ENCODE measurements around the gene PFKP. TPM values are rescaled to one million over a fixed set of nuclear protein-coding genes. Genes with fewer than 3 reads are reported as not detected.

The PFKP gene
- total RNA-seq, 2 experiments from 2014 or later = 32.2 to 38.9 TPM

- Mint-ChIP-seq H3K4me1 (ENCODE audit: low read depth) (no peaks in the 10 kb centered on the region), H3K4me3 (no peak overlapping the region), H3K27me3 (no peaks in the 10 kb centered on the region), H3K36me3 (ENCODE audit: low read depth) (peaks cover 94% of the 10 kb centered on the region), H3K27ac (no peak overlapping the region), H3K9me3 (no peaks in the 10 kb centered on the region)
- CTCF ChIA-PET = no interaction called here
- Histone ChIP-seq H3K36me3 (ENCODE audit: insufficient read depth, low read length) (peaks cover 97% of the 10 kb centered on the region), H3K9me3 (ENCODE audit: control insufficient read depth in 1 of 2, insufficient read depth in 1 of 2, low read length in 2 of 2) (no peaks in the 10 kb centered on the region), H3K4me1 (ENCODE audit: insufficient read depth, low read length) (no peaks in the 10 kb centered on the region), H3K4me3 (ENCODE audit: low read length) (no peak overlapping the region), H3K27ac (ENCODE audit: low read depth in 1 of 2, low read length in 2 of 2) (no peak overlapping the region), H3K27me3 (ENCODE audit: control insufficient read depth in 1 of 2, insufficient read depth in 2 of 2, low read length in 2 of 2) (no peaks in the 10 kb centered on the region)
- intact Hi-C loops (cut with DNase I, micrococcal nuclease) = no loop called here
- no peak for DNase-seq
- POLR2A ChIA-PET = no interaction called here
- no peak for TF ChIP-seq CTCF (IDR thresholded peaks at IDR 0.05)
- ATAC-seq (ENCODE audit: poor library complexity) = no peak
Observed at GRCh38 chr10:3139216-3139910, 72.0 kb downstream of the PFKP start.

GRCh38 chr10:3140280-3140679 is 72.9 kb downstream of the PFKP start:
- no peak for TF ChIP-seq CTCF (IDR thresholded peaks at IDR 0.05)
- ChIA-PET CTCF (no interaction called here), POLR2A (no interaction called here)
- Mint-ChIP-seq H3K36me3 (ENCODE audit: low read depth) (peaks cover 92% of the 10 kb centered on the region), H3K27ac (no peak overlapping the region), H3K4me3 (no peak overlapping the region), H3K27me3 (no peaks in the 10 kb centered on the region), H3K9me3 (no peaks in the 10 kb centered on the region), H3K4me1 (ENCODE audit: low read depth) (no peaks in the 10 kb centered on the region)
- no peaks in the 10 kb centered on the region for H3K9me3 ChIP-seq (ENCODE audit: control insufficient read depth in 1 of 2, insufficient read depth in 1 of 2, low read length in 2 of 2)
- H3K27me3 ChIP-seq (ENCODE audit: control insufficient read depth in 1 of 2, insufficient read depth in 2 of 2, low read length in 2 of 2) = no peaks in the 10 kb centered on the region
- no peak overlapping the region for H3K4me3 ChIP-seq (ENCODE audit: low read length)
- DNase-seq (no peak), ATAC-seq (ENCODE audit: poor library complexity) (no peak)
- intact Hi-C loops (cut with DNase I, micrococcal nuclease) = no loop called here
- H3K36me3 ChIP-seq (ENCODE audit: insufficient read depth, low read length) = peaks cover 97% of the 10 kb centered on the region
- no peak overlapping the region for H3K27ac ChIP-seq (ENCODE audit: low read depth in 1 of 2, low read length in 2 of 2)
- H3K4me1 ChIP-seq (ENCODE audit: insufficient read depth, low read length) = no peaks in the 10 kb centered on the region

GRCh38 chr10:3141351-3142005 is 74.1 kb downstream of the PFKP start:
- Histone ChIP-seq H3K4me1 (ENCODE audit: insufficient read depth, low read length) (no peaks in the 10 kb centered on the region), H3K9me3 (ENCODE audit: control insufficient read depth in 1 of 2, insufficient read depth in 1 of 2, low read length in 2 of 2) (no peaks in the 10 kb centered on the region), H3K27ac (ENCODE audit: low read depth in 1 of 2, low read length in 2 of 2) (no peak overlapping the region), H3K4me3 (ENCODE audit: low read length) (no peak overlapping the region), H3K27me3 (ENCODE audit: control insufficient read depth in 1 of 2, insufficient read depth in 2 of 2, low read length in 2 of 2) (no peaks in the 10 kb centered on the region), H3K36me3 (ENCODE audit: insufficient read depth, low read length) (peaks cover 97% of the 10 kb centered on the region)
- intact Hi-C loops (cut with DNase I, micrococcal nuclease) = no loop called here
- Mint-ChIP-seq H3K4me1 (ENCODE audit: low read depth) (no peaks in the 10 kb centered on the region), H3K36me3 (ENCODE audit: low read depth) (peaks cover 93% of the 10 kb centered on the region), H3K27me3 (no peaks in the 10 kb centered on the region), H3K4me3 (no peak overlapping the region), H3K9me3 (no peaks in the 10 kb centered on the region), H3K27ac (no peak overlapping the region)
- no peak for TF ChIP-seq CTCF (IDR thresholded peaks at IDR 0.05)
- DNase-seq (no peak), ATAC-seq (ENCODE audit: poor library complexity) (no peak)
- CTCF ChIA-PET = no interaction called here
- POLR2A ChIA-PET = no interaction called here

Measured in CD4-positive, alpha-beta T cell (primary cell).